Skeletal muscle satellite cell (primary cell): Measurements from ENCODE around the gene ZDHHC14.
A peak's percentile ranks its signal among the peaks of the same experiment; 100 is the strongest.
"Not testable (repeated sequence)": the region's sequence is repeated elsewhere in the genome, so short reads cannot be mapped to it uniquely, and the experiment has no call there.

Experiments used
- H3K27me3 ChIP-seq: 2 replicates; pipeline ENCODE4 v1.7.0; 2013; ENCODE audit warnings: low read length; ENCODE audit not compliant: control insufficient read depth, insufficient read depth
- H3K36me3 ChIP-seq: 2 replicates; pipeline ENCODE4 v1.7.0; 2013; ENCODE audit warnings: mild to moderate bottlenecking, control low read depth, low read length; ENCODE audit not compliant: insufficient read depth
- H3K4me1 ChIP-seq: 2 replicates; pipeline ENCODE4 v1.7.0; 2013; ENCODE audit warnings: low read length; ENCODE audit not compliant: control insufficient read depth, insufficient read depth
- H3K4me2 ChIP-seq: 2 replicates; pipeline ENCODE4 v1.7.0; 2013; ENCODE audit warnings: mild to moderate bottlenecking, low read length
- H3K4me3 ChIP-seq: 2 replicates; pipeline ENCODE4 v1.7.0; 2013; ENCODE audit warnings: low read length
- H3K9ac ChIP-seq: 2 replicates; pipeline ENCODE4 v1.7.0; 2013; ENCODE audit warnings: mild to moderate bottlenecking, low read depth, low read length, moderate library complexity
- H3K9me3 ChIP-seq: replicated peaks from 2 replicates; pipeline ENCODE4 v1.7.0; 2013; ENCODE audit warnings: mild to moderate bottlenecking, control low read depth, low read length

The ZDHHC14 gene

DNA sequence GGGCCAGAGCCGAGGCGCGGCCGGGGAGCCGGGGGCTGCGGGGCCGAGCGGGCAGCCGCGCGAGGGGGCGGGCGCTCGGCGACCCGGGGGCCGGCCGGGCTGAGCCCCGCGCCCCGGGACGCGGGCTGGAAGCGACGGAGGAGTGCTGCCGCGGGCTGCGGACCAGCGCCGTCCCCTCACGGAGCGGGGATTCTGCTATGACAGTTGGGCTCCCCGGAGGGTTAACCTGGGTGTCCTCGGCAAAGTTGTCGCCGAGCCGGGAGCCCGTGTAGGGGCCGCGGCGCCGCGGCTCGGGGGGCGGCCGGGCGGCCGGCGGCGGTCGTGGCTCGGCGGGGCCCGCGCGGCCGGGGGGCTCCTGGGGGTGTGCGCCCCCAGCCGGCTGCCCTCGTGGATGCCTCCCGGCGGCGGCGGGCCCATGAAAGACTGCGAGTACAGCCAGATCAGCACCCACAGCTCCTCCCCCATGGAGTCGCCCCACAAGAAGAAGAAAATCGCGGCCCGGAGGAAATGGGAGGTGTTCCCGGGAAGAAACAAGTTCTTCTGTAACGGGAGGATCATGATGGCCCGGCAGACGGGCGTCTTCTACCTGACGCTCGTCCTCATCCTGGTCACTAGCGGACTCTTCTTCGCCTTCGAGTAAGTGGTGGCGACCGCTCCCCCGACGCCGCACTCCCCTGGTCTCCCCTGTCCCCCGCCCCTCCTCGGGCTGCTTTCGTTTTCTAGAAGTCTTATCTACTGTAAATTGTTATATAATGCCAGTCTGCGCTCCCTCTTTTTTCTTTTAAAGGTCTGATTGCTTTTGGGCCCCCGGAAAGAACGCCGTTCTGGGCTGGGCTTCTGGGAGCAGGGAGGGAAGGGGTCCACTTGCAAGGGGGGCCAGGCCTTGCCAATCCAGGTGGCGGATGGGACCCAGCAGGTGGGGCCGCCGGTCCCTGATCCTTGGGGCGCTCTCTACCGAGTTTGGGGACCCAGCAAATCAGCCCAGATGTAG lies 936 bp downstream of the ZDHHC14 start:
- Histone ChIP-seq H3K36me3 (no peaks in the 10 kb centered on the region), H3K4me3 (peak overlapping the region; percentile 96), H3K9ac (peak overlapping the region; percentile 89), H3K4me2 (peak overlapping the region; percentile 90), H3K9me3 (no peaks in the 10 kb centered on the region), H3K27me3 (no peaks in the 10 kb centered on the region), H3K4me1 (peaks cover 8% of the 10 kb centered on the region)

DNA sequence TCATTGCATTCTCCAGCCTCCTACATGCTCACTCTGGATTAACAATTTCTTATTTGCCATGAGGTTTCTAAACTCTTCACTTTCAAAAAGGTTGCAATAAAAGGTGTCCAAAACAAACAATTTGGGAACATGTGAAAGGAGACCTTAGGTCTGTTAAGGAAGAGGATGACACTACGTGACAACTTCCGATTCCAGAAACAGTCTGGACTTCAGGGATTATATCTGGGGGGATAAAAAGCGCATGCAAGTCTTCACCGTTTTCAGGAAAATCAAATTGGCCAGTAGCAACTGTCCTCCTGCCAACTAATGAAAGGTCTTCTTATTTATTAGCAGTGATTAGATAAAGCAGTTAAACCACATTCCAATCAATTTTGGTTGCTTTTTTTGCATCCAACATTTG lies 1.8 kb downstream of the ZDHHC14 start:
- H3K9me3 ChIP-seq = no peaks in the 10 kb centered on the region
- no peak overlapping the region for H3K9ac ChIP-seq
- no peaks in the 10 kb centered on the region for H3K27me3 ChIP-seq
- peak overlapping the region; percentile 90 for H3K4me2 ChIP-seq
- H3K4me3 ChIP-seq = peak overlapping the region; percentile 96
- H3K4me1 ChIP-seq = peaks cover 8% of the 10 kb centered on the region
- no peaks in the 10 kb centered on the region for H3K36me3 ChIP-seq

DNA sequence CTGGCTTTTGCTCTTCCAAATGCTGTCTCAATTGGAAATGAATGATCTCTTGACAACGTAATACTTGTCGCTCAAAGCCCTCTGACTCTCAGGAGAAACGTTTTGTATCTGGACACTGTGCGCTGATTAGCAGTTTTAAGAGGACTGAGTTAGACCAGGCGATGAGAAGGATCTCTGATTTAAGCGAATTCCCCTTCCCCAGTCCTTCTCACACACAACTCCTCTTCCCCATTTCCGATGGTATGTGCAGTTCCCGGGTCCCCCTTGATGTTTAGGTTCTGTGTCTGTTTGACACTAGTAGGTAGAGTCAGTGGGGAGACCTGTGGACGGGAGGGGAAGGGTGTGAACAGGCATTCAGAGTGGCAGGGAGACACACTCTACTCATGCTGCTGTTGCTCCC lies 2.5 kb downstream of the ZDHHC14 start:
- no peaks in the 10 kb centered on the region for H3K36me3 ChIP-seq
- no peaks in the 10 kb centered on the region for H3K9me3 ChIP-seq
- no peaks in the 10 kb centered on the region for H3K27me3 ChIP-seq
- no peak overlapping the region for H3K4me3 ChIP-seq
- H3K4me1 ChIP-seq = peaks cover 8% of the 10 kb centered on the region
- no peak overlapping the region for H3K9ac ChIP-seq
- H3K4me2 ChIP-seq = no peak overlapping the region

DNA sequence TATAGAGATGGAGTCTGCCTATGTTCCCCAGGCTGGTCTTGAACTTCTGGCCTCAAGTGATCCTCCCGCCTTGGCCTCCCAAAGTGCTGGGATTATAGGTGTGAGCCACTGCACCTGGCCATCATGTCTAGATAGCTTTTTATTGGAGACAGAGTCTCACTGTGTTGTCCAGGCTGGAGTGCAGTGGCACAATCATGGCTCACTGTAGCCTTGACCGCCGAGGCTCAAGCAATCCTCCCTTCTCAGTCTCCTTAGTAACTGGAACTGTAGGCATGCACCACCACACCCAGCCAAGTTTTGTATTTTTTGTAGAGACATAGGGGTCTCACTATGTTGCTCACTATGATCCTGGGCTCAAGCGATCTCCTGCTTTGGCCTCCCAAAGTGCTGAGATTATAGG lies 4.0 kb downstream of the ZDHHC14 start:
- H3K36me3 ChIP-seq, H3K4me1 ChIP-seq, H3K9me3 ChIP-seq, H3K9ac ChIP-seq, H3K4me3 ChIP-seq, H3K4me2 ChIP-seq, H3K27me3 ChIP-seq: not testable (repeated sequence)

DNA sequence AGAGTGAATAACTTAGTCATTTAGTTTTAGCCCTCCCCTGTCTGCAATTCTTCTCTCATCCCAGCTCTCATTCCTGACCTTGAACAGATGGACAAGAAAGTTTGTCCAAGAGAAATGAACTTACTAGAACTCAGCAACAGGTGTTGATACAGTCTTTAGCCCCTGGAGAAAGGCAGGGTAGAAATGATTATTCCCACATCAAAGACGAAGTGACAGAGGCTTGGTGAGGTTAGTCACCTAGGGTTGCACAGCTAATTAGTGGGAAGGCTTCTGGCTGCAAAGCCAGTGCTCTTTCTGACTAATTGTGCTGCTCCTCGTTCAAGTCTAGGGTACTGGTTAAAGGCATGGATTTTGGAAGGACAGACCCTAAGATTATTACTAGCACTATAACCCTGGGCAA lies 4.5 kb downstream of the ZDHHC14 start:
- no peak overlapping the region for H3K9ac ChIP-seq
- peaks cover 4% of the 10 kb centered on the region for H3K4me1 ChIP-seq
- no peaks in the 10 kb centered on the region for H3K36me3 ChIP-seq
- no peak overlapping the region for H3K4me2 ChIP-seq
- no peaks in the 10 kb centered on the region for H3K27me3 ChIP-seq
- H3K9me3 ChIP-seq = peaks cover 3% of the 10 kb centered on the region
- H3K4me3 ChIP-seq = no peak overlapping the region

DNA sequence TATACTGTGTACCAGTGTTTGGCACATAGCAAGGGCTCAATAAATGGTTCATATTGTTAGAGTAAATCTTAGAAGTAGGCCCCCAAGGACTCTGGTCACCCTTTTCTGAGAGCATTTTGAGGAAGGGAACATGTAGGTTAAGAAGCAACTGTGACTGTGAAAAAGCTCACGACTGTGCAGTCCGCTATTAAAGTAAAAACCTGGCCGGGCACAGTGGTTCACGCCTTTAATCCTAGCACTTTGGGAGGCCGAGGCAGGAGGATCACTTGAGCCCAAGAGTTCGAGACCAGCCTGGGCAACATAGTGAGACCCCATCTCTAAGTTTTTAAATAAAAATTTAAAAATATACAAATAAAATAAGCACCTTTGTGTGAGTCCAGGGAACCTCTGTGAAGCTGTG lies 5.0 kb downstream of the ZDHHC14 start:
- peaks cover 7% of the 10 kb centered on the region for H3K9me3 ChIP-seq
- no peak overlapping the region for H3K4me3 ChIP-seq
- no peak overlapping the region for H3K9ac ChIP-seq
- no peaks in the 10 kb centered on the region for H3K36me3 ChIP-seq
- no peak overlapping the region for H3K4me2 ChIP-seq
- H3K4me1 ChIP-seq = peaks cover 4% of the 10 kb centered on the region
- no peaks in the 10 kb centered on the region for H3K27me3 ChIP-seq

DNA sequence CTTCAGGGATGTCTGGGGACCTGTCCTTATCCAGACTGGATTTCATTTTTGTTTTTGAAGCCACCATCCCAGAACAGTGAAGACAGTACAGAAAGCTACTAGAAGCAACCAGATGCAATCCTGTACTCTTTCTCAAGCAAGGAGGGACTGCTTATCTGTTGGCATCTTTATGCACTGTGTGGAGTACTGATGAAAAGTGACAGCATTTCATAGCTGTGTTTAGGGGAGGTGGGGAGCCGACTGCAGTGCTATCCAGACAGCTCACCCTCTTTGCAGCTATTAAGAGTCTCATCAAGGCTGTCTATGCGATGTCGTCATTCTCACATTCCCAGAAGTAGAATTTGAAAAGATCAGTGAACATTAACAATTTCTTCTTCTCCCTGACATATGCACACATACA lies 5.5 kb downstream of the ZDHHC14 start:
- Histone ChIP-seq H3K4me2 (no peak overlapping the region), H3K9ac (no peak overlapping the region), H3K27me3 (no peaks in the 10 kb centered on the region), H3K4me1 (peaks cover 4% of the 10 kb centered on the region), H3K9me3 (peaks cover 7% of the 10 kb centered on the region), H3K4me3 (no peak overlapping the region), H3K36me3 (no peaks in the 10 kb centered on the region)

DNA sequence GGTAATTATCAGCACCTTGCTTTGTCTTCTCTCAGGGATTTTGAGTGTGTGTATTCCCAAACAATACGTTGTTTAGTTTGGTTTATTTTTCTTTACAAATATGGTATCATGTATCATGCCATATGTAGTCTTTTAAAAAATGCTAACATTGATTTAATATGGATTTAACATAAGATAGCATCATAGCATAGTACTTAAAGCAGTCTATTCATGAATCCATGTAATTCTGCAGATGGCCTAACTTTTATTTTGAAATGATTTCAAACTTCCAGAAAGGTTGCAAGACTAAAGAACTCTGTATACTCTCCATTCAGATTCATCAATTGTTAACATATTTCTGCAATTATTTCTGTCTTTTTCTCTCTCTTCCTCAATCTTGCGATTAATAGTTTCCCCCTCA lies 7.9 kb downstream of the ZDHHC14 start:
- no peaks in the 10 kb centered on the region for H3K36me3 ChIP-seq
- H3K9ac ChIP-seq = no peak overlapping the region
- H3K4me3 ChIP-seq = no peak overlapping the region
- peaks cover 7% of the 10 kb centered on the region for H3K9me3 ChIP-seq
- H3K4me2 ChIP-seq = no peak overlapping the region
- H3K4me1 ChIP-seq = no peaks in the 10 kb centered on the region
- H3K27me3 ChIP-seq = no peaks in the 10 kb centered on the region

DNA sequence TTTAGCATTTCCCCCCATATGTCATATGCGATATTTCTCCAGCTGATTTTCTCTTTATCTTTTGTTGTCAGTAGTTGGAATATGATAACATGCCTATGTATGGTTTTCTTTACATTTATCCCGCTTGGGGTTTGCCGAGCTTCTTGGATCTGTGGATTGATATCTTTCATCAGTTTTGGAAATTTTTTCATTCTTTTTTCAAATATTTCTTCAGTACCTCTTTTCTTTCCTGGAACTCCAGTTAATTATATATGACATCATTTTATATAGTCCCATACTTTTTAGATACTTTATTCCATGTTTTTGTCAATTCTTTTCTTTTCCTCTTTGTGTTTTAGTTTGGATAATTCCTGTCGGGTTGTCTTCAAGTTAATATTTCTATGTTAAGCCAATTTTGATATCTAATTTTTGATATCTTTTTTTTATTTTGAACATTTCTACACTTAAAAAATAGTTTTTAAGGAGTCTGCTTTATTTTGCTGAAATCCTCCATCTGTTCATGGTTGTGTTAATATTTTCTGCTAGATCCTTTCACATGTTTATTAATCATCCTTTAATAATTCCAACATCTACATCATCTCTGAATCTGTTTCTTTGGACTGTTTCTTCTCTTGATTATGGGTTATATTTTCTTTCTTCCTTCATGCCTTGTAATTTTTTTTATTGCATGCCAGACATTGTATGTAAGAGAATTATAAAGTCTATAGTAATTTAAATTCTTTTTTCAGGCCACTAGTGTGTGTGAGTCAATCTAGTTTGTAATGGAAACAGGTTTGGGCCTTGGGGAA lies 9.5 kb downstream of the ZDHHC14 start:
- no peak overlapping the region for H3K9ac ChIP-seq
- H3K27me3 ChIP-seq = no peaks in the 10 kb centered on the region
- H3K36me3 ChIP-seq = no peaks in the 10 kb centered on the region
- H3K9me3 ChIP-seq = peaks cover 7% of the 10 kb centered on the region
- no peak overlapping the region for H3K4me2 ChIP-seq
- no peaks in the 10 kb centered on the region for H3K4me1 ChIP-seq
- H3K4me3 ChIP-seq = no peak overlapping the region

DNA sequence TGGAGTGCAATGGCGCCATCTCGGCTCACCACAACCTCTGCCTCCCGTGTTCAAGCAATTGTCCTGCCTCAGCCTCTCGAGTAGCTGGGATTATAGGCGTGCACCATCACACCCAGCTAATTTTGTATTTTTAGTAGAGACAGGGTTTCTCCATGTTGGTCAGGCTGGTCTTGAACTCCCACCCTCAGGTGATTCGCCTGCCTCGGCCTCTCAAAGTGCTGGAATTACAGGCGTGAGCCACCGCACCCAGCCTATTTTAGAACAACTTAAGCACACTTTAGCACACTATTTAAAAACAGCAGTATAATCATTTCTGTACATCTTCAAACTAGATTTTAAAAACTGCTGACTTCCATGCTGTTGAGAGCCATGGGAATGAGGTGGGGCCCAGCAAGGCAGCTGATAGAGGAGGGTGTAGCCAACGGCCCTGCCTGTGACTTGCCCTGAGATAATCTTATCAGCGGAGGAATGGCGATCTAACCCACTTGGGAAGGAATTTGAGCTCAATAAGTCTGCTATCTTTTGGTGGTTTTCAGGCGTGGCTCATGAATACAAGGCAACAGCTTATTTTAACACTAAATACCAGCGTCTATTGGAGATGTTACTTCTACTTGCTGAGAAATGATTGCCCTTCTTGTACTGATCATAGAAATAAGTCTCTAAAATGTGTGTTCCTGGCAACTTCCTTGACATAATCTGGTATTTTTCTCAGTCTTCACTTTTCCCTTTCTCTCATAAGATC lies 12.1 kb downstream of the ZDHHC14 start:
- no peak overlapping the region for H3K4me2 ChIP-seq

DNA sequence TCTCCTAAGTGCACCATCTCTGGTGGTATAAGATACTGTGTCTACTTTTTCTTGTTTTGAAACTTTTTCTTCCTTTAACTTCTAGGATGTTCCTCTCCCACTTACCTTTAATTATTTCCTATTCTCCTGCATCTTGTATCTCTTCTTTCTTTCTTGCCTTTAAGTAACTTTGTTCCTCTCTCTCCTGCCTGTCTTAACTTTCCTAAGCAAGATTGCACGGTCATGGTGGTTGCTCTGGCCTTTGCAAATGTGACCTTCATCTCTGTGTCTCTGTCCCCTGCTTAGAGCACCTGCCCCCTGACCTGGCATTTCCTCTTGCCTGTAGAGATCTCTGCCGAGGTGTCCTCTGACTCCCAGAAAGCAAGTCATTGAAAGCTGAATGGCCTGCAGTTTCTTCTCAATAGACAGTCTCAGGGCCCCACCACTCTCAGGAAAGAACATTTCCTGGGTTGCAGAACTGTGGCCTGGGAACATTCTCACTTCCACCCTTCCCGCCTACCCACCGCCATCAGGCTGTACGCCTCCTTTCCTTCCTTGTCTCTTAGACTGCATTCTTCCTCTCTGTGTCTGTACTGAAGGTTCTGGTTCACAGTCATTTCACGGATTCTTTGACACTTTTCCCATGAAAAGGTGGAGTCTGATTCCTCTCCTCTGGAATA lies 12.8 kb downstream of the ZDHHC14 start:
- no peaks in the 10 kb centered on the region for H3K36me3 ChIP-seq
- H3K4me2 ChIP-seq = no peak overlapping the region
- H3K9ac ChIP-seq = no peak overlapping the region
- no peaks in the 10 kb centered on the region for H3K27me3 ChIP-seq
- peaks cover 7% of the 10 kb centered on the region for H3K9me3 ChIP-seq
- no peak overlapping the region for H3K4me3 ChIP-seq
- H3K4me1 ChIP-seq = no peaks in the 10 kb centered on the region

More for the DNA sequence above, 12.1 kb downstream of the ZDHHC14 start:
- no peak overlapping the region for H3K9ac ChIP-seq
- H3K9me3 ChIP-seq = peaks cover 7% of the 10 kb centered on the region
- no peak overlapping the region for H3K4me3 ChIP-seq
- no peaks in the 10 kb centered on the region for H3K27me3 ChIP-seq
- no peaks in the 10 kb centered on the region for H3K36me3 ChIP-seq
- H3K4me1 ChIP-seq = no peaks in the 10 kb centered on the region
